Skeletal muscle satellite cell (primary cell): ENCODE results near the gene PFKL.
"Not testable (repeated sequence)": the region's sequence is repeated elsewhere in the genome, so short reads cannot be mapped to it uniquely, and the experiment has no call there.

ENCODE experiments used
- H3K27me3 ChIP-seq: 2 replicates; pipeline ENCODE4 v1.7.0; 2013; ENCODE audit warnings: low read length; ENCODE audit not compliant: control insufficient read depth, insufficient read depth
- H3K36me3 ChIP-seq: 2 replicates; pipeline ENCODE4 v1.7.0; 2013; ENCODE audit warnings: mild to moderate bottlenecking, control low read depth, low read length; ENCODE audit not compliant: insufficient read depth
- H3K4me1 ChIP-seq: 2 replicates; pipeline ENCODE4 v1.7.0; 2013; ENCODE audit warnings: low read length; ENCODE audit not compliant: control insufficient read depth, insufficient read depth
- H3K4me2 ChIP-seq: 2 replicates; pipeline ENCODE4 v1.7.0; 2013; ENCODE audit warnings: mild to moderate bottlenecking, low read length
- H3K4me3 ChIP-seq: 2 replicates; pipeline ENCODE4 v1.7.0; 2013; ENCODE audit warnings: low read length
- H3K9ac ChIP-seq: 2 replicates; pipeline ENCODE4 v1.7.0; 2013; ENCODE audit warnings: mild to moderate bottlenecking, low read depth, low read length, moderate library complexity
- H3K9me3 ChIP-seq: replicated peaks from 2 replicates; pipeline ENCODE4 v1.7.0; 2013; ENCODE audit warnings: mild to moderate bottlenecking, control low read depth, low read length

The PFKL gene

DNA sequence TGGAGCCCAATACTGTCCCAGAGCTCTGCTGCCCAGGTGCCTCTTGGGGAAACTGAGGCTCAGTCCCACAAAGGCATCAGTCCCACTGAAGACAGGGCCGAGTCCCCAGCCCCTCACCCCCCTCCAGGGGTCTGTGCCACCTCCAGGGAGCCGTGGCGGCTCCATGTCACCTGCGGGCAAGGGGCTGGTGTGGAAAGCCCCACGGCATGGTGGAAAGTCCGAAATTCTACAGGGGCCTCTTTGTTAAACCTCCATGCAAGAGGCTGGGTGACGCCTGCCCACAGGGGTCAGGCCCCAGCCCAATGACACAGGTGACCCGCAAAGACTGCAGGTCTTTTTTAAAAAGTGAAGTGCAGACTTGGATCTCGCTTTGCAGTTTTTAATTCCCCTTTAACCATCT, 17.5 kb upstream of the PFKL start:
- H3K9me3 ChIP-seq = no peaks in the 10 kb centered on the region
- peaks cover 18% of the 10 kb centered on the region for H3K27me3 ChIP-seq
- peaks cover 7% of the 10 kb centered on the region for H3K4me1 ChIP-seq
- H3K36me3 ChIP-seq = no peaks in the 10 kb centered on the region
- H3K4me2 ChIP-seq = no peak overlapping the region
- H3K9ac ChIP-seq = no peak overlapping the region
- no peak overlapping the region for H3K4me3 ChIP-seq

DNA sequence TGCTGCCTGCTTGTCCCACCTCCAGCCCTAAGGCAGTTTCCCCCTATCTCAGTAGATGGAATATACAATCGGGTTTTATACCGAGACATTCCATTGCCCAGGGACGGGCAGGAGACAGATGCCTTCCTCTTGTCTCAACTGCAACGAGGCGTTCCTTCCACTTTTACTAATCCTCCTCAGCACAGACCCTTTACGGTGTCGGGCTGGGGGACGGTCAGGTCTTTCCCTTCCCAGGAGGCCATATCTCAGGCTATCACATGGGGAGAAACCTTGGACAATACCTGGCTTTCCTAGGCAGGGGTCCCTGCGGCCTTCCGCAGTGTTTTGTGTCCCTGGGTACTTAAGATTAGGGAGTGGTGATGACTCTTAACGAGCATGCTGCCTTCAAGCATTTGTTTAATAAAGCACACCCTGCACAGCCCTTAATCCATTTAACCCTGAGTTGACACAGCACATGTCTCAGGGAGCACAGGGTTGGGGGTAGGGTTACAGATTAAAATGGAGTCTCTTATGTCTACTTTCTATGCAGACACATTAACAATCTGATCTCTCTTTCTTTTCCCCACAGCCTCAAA, 16.6 kb upstream of the PFKL start:
- not testable (repeated sequence) for H3K9me3 ChIP-seq, H3K9ac ChIP-seq, H3K36me3 ChIP-seq, H3K4me3 ChIP-seq, H3K4me2 ChIP-seq, H3K4me1 ChIP-seq
- H3K27me3 ChIP-seq = peaks cover 26% of the 10 kb centered on the region

DNA sequence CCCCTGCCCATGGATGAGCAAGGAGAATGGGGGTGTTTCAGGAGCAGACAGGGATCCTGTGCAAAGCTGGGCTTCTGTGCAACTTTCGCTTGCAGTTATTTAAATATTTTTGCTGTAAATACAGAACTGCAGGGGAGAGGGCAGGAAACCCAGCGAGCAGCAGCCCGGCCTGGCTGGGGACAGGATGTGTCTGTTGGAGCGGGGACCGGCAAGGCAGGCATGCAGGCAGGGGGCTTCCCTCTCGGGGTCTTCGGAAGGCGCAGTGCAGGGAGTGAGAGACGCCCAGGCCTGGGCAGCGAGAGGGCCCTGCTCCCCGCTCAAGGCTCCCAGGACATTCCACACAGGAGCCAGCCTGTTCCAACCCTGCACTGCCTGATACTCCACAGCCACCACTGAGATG, 15.9 kb upstream of the PFKL start:
- H3K9me3 ChIP-seq = no peaks in the 10 kb centered on the region
- peaks cover 7% of the 10 kb centered on the region for H3K4me1 ChIP-seq
- H3K4me3 ChIP-seq = no peak overlapping the region
- peaks cover 28% of the 10 kb centered on the region for H3K27me3 ChIP-seq
- H3K36me3 ChIP-seq = no peaks in the 10 kb centered on the region
- no peak overlapping the region for H3K4me2 ChIP-seq
- H3K9ac ChIP-seq = no peak overlapping the region

GRCh38 chr21:44285138-44285992, 14.5 kb upstream of the PFKL start, which contains the start of gene AIRE:
Gene AIRE, plus strand, starts transcription at chr21:44285876. Its CDS starts 131 bp downstream, at chr21:44286007.
- Histone ChIP-seq H3K9me3 (no peaks in the 10 kb centered on the region), H3K36me3 (no peaks in the 10 kb centered on the region), H3K4me3 (peak within 1 kb of the TSS; percentile 47), H3K27me3 (peaks cover 26% of the 10 kb centered on the region), H3K9ac (no peak within 1 kb of the TSS), H3K4me2 (peak within 1 kb of the TSS; percentile 71), H3K4me1 (peaks cover 7% of the 10 kb centered on the region)

DNA sequence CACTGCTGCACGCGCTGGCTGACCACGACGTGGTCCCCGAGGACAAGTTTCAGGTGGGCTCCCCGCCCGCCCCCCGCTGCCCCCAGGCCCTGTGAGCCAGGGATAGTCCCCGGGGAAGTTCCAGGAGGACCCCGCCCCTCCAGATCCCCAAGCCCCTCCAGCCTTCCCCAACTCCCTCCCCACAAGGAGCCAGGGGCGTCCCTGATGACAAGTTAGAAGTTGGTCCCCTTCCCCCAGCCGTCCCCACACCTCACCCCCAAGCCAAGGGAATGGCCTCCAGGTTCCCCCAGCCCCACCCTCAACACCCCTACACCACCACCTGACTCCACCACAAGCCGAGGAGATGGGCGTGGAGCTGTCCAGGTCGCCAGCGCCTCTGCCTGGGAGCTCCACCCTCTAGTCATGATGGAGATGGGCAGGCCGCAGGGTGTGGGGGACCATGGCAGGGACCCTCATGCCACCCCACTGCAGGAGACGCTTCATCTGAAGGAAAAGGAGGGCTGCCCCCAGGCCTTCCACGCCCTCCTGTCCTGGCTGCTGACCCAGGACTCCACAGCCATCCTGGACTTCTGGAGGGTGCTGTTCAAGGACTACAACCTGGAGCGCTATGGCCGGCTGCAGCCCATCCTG, 13.7 kb upstream of the PFKL start:
- peaks cover 7% of the 10 kb centered on the region for H3K4me1 ChIP-seq
- H3K9me3 ChIP-seq = no peaks in the 10 kb centered on the region
- no peak overlapping the region for H3K4me3 ChIP-seq
- H3K9ac ChIP-seq = no peak overlapping the region
- H3K4me2 ChIP-seq = no peak overlapping the region
- no peaks in the 10 kb centered on the region for H3K36me3 ChIP-seq
- H3K27me3 ChIP-seq = peaks cover 33% of the 10 kb centered on the region

DNA sequence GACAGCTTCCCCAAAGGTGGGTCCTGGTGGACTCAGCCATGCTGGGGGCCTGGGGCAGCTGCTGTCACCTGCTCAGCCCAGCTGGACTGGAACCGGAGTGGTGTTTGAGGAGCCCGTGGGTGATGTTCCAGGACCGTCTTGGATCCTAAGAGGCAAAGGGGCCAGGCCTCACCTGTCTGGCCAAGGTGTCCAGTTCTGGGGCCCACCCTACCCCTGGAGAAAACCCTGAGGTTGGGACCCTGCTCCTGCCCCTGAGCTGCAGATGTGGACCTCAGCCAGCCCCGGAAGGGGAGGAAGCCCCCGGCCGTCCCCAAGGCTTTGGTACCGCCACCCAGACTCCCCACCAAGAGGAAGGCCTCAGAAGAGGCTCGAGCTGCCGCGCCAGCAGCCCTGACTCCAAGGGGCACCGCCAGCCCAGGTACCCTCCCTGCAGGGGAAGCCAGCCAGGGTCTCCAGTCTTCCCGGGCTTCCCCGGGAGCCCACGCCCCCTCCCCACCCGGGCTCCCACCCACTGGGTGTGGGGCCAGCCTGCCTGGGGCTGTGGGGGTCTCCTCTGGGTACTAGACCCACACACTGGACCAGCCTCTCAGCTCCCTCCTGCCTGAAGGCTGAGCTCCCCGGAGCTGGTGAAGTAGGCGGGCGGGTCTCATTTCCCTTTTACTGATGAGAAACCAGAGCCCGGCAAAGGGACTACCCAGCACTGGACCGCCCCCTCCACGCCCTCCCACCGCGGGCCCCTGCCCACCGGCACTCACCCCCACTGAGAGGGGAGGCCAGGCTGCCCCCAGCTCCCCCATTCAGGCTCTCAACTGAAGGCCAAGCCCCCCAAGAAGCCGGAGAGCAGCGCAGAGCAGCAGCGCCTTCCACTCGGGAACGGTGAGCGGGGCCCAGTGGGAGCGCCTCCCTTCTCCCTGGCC, 12.9 kb upstream of the PFKL start:
- Histone ChIP-seq H3K27me3 (peaks cover 33% of the 10 kb centered on the region), H3K4me1 (peaks cover 7% of the 10 kb centered on the region), H3K9me3 (no peaks in the 10 kb centered on the region), H3K4me2 (no peak overlapping the region), H3K4me3 (no peak overlapping the region), H3K36me3 (no peaks in the 10 kb centered on the region), H3K9ac (no peak overlapping the region)

GRCh38 chr21:44288251-44289110, 11.4 kb upstream of the PFKL start:
- Histone ChIP-seq H3K4me2 (no peak overlapping the region), H3K4me1 (peaks cover 7% of the 10 kb centered on the region), H3K4me3 (no peak overlapping the region), H3K9ac (no peak overlapping the region), H3K27me3 (peaks cover 33% of the 10 kb centered on the region), H3K36me3 (no peaks in the 10 kb centered on the region), H3K9me3 (no peaks in the 10 kb centered on the region)

DNA sequence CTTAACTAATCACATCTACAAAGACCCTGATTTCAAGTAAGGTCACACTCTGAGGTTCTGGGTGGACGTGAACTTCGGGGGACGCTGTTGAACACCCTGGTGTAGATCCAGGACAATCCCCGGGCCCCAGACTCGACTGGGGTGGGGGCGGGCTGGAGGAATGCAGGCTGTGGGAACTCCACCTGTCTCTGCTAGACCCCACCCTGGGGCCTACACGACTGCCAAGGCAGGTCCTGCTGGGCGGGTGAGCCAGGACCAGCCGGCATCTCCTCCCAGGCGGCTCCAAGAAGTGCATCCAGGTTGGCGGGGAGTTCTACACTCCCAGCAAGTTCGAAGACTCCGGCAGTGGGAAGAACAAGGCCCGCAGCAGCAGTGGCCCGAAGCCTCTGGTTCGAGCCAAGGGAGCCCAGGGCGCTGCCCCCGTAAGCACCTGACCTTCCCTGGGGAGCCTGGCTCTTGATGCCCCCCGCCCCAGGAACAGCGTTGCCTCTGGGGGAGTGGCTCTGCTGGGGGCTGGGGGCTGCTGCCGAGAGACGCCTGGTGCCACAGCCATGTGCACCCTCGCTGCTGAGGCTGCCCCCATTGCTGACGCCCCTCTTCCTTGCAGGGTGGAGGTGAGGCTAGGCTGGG, 10.4 kb upstream of the PFKL start:
- Histone ChIP-seq H3K4me1 (peaks cover 10% of the 10 kb centered on the region), H3K9me3 (no peaks in the 10 kb centered on the region), H3K4me3 (no peak overlapping the region), H3K4me2 (no peak overlapping the region), H3K36me3 (no peaks in the 10 kb centered on the region), H3K9ac (no peak overlapping the region), H3K27me3 (peaks cover 33% of the 10 kb centered on the region)

DNA sequence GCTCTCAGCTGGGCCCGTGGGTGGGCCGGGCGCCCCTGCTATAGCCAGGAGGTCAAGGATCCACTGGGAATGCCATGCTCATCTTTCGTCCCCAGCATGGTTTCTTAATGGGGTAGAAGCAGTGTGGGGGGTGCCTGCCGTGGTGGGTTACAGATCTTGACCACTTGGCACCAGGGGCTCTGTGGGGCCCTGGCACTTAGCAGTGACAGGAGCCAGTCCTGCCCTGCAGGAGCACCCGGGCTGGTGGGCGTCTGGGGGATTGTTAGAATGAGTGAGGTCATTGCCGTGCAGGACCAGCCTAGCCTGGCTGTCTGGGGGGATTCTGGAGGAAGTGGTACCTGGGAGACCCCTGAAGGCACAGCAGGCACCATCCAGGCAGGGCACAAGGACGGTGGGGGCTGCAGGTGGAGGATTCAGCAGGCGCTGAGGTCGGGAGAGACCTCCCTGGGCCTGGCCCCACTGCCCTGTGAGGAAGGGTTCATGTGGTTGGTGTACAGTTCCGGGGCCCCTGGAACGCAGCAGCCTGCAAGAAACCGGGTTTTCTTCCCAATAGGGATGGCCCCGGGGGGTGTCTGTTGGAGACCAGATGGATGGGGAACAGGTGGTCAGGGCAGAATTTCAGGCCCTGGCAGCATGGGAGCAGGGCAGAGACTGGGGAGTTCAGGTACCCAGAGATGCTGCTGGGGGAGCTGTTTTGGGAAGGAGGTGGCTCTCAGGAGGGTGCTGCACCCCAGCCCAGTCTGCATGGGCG, 9.4 kb upstream of the PFKL start:
- no peak overlapping the region for H3K4me2 ChIP-seq
- no peaks in the 10 kb centered on the region for H3K36me3 ChIP-seq
- H3K27me3 ChIP-seq = peaks cover 27% of the 10 kb centered on the region
- peaks cover 13% of the 10 kb centered on the region for H3K4me1 ChIP-seq
- H3K9me3 ChIP-seq = no peaks in the 10 kb centered on the region
- H3K4me3 ChIP-seq = no peak overlapping the region
- H3K9ac ChIP-seq = no peak overlapping the region
